ENCODE data around the gene SLMAP. TPM values are rescaled to one million over a fixed set of nuclear protein-coding genes. Genes with fewer than 3 reads are reported as not detected.

Gene SLMAP
- total RNA-seq, 1 donor from 2014 or later = 263 TPM

- ATAC-seq = no peak
- no peak for DNase-seq
- intact Hi-C loops (cut with micrococcal nuclease) = no loop called here
Measured at GRCh38 chr3:57818772-57819171, 62.7 kb downstream of the SLMAP start.

- DNase-seq (no peak), ATAC-seq (no peak)
- intact Hi-C loops (cut with micrococcal nuclease) = no loop called here
Measured at GRCh38 chr3:57820479-57820878, 64.4 kb downstream of the SLMAP start.

- no peak for ATAC-seq
- intact Hi-C loops (cut with micrococcal nuclease) = no loop called here
- DNase-seq = no peak
Measured at GRCh38 chr3:57821765-57822164, 65.7 kb downstream of the SLMAP start.

GRCh38 chr3:57822686-57823085 lies 66.6 kb downstream of the SLMAP start:
- DNase-seq (no peak), ATAC-seq (peak; percentile 22)
- intact Hi-C loops (cut with micrococcal nuclease) = no loop called here

GRCh38 chr3:57825116-57825515 lies 69.0 kb downstream of the SLMAP start:
- DNase-seq = no peak
- ATAC-seq = no peak
- intact Hi-C loops (cut with micrococcal nuclease) = no loop called here

- DNase-seq (no peak), ATAC-seq (no peak)
- intact Hi-C loops (cut with micrococcal nuclease) = no loop called here
Measured at GRCh38 chr3:57826245-57826951, 70.3 kb downstream of the SLMAP start.

GRCh38 chr3:57826952-57827723 lies 71.0 kb downstream of the SLMAP start:
- intact Hi-C loops (cut with micrococcal nuclease) = no loop called here

GRCh38 chr3:57827757-57828156 lies 71.6 kb downstream of the SLMAP start:
- intact Hi-C loops (cut with micrococcal nuclease) = no loop called here
- DNase-seq (no peak), ATAC-seq (no peak)

More at GRCh38 chr3:57826952-57827723, 71.0 kb downstream of the SLMAP start:
- ATAC-seq (no peak), DNase-seq (no peak)

- DNase-seq (no peak), ATAC-seq (no peak)
- intact Hi-C loops (cut with micrococcal nuclease) = no loop called here
Measured at GRCh38 chr3:57832486-57832885, 76.4 kb downstream of the SLMAP start.

- ATAC-seq (no peak), DNase-seq (no peak)
- intact Hi-C loops (cut with micrococcal nuclease) = no loop called here
Measured at GRCh38 chr3:57832900-57833313, 76.8 kb downstream of the SLMAP start.

GRCh38 chr3:57833763-57834162 lies 77.7 kb downstream of the SLMAP start:
- intact Hi-C loops (cut with micrococcal nuclease) = no loop called here
- DNase-seq (no peak), ATAC-seq (no peak)

GRCh38 chr3:57837686-57838085 lies 81.6 kb downstream of the SLMAP start:
- intact Hi-C loops (cut with micrococcal nuclease) = no loop called here
- ATAC-seq (no peak), DNase-seq (no peak)

- DNase-seq (no peak), ATAC-seq (no peak)
- intact Hi-C loops (cut with micrococcal nuclease) = no loop called here
Measured at GRCh38 chr3:57838627-57839026, 82.5 kb downstream of the SLMAP start.

- intact Hi-C loops (cut with micrococcal nuclease) = loop anchor here (10.0 kb wide), 1 partner anchor 196 kb away; no protein-coding TSS in a partner anchor
- DNase-seq (no peak), ATAC-seq (no peak)
Measured at GRCh38 chr3:57840473-57840872, 84.4 kb downstream of the SLMAP start.

- intact Hi-C loops (cut with micrococcal nuclease) = loop anchor here (10.0 kb wide), 1 partner anchor 197 kb away; no protein-coding TSS in a partner anchor
- ATAC-seq (no peak), DNase-seq (no peak)
Measured at GRCh38 chr3:57841818-57842217, 85.7 kb downstream of the SLMAP start.

GRCh38 chr3:57848177-57848738 lies 92.1 kb downstream of the SLMAP start:
- DNase-seq = no peak
- no peak for ATAC-seq
- intact Hi-C loops (cut with micrococcal nuclease) = loop anchor here (10.0 kb wide), 1 partner anchor 203 kb away; no protein-coding TSS in a partner anchor

GRCh38 chr3:57851304-57851703 lies 95.2 kb downstream of the SLMAP start:
- DNase-seq (no peak), ATAC-seq (no peak)
- intact Hi-C loops (cut with micrococcal nuclease) = no loop called here

- no peak for ATAC-seq
Measured at GRCh38 chr3:57852896-57853295, 96.8 kb downstream of the SLMAP start.

GRCh38 chr3:57855281-57855680 lies 99.2 kb downstream of the SLMAP start:
- ATAC-seq (no peak), DNase-seq (no peak)
- intact Hi-C loops (cut with micrococcal nuclease) = no loop called here

More at GRCh38 chr3:57852896-57853295, 96.8 kb downstream of the SLMAP start:
- intact Hi-C loops (cut with micrococcal nuclease) = no loop called here
- no peak for DNase-seq

GRCh38 chr3:57855943-57856342 lies 99.8 kb downstream of the SLMAP start:
- intact Hi-C loops (cut with micrococcal nuclease) = no loop called here
- ATAC-seq (no peak), DNase-seq (no peak)
